Measurements from ENCODE around the gene MMP12.

MMP12 gene

GRCh38 chr11:102850973-102851745, 23.6 kb downstream of the MMP12 start:
- DNase-seq (ENCODE audit: low spot score), result no peak

- DNase-seq (ENCODE audit: low spot score), result no peak
Measured at GRCh38 chr11:102849311-102849710, 25.5 kb downstream of the MMP12 start.

GRCh38 chr11:102846292-102846691, 28.5 kb downstream of the MMP12 start:
- no peak for DNase-seq (ENCODE audit: low spot score)

GRCh38 chr11:102843489-102843888, 31.3 kb downstream of the MMP12 start, which contains the start of gene MMP3:
Gene MMP3, minus strand, starts transcription at chr11:102843609. Its CDS starts 63 bp downstream, at chr11:102843546.
- no peak for DNase-seq (ENCODE audit: low spot score)

- DNase-seq (ENCODE audit: low spot score), result no peak
Measured at GRCh38 chr11:102842930-102843329, 31.9 kb downstream of the MMP12 start.

- no peak for DNase-seq (ENCODE audit: low spot score)
Measured at GRCh38 chr11:102840018-102840417, 34.8 kb downstream of the MMP12 start.

- DNase-seq (ENCODE audit: low spot score), result no peak
Measured at GRCh38 chr11:102837646-102838045, 37.1 kb downstream of the MMP12 start.

- DNase-seq (ENCODE audit: low spot score), result no peak
Measured at GRCh38 chr11:102837156-102837555, 37.6 kb downstream of the MMP12 start.

GRCh38 chr11:102836290-102836875, 38.4 kb downstream of the MMP12 start:
- no peak for DNase-seq (ENCODE audit: low spot score)

GRCh38 chr11:102833731-102834130, 41.1 kb downstream of the MMP12 start:
- no peak for DNase-seq (ENCODE audit: low spot score)

GRCh38 chr11:102832612-102833011, 42.2 kb downstream of the MMP12 start:
- DNase-seq (ENCODE audit: low spot score), result no peak

- DNase-seq (ENCODE audit: low spot score), result no peak
Measured at GRCh38 chr11:102831489-102832440, 43.0 kb downstream of the MMP12 start.

- no peak for DNase-seq (ENCODE audit: low spot score)
Measured at GRCh38 chr11:102831128-102831488, 43.7 kb downstream of the MMP12 start.

GRCh38 chr11:102830001-102830727, 44.6 kb downstream of the MMP12 start:
- no peak for DNase-seq (ENCODE audit: low spot score)

GRCh38 chr11:102829316-102830000, 45.3 kb downstream of the MMP12 start:
- no peak for DNase-seq (ENCODE audit: low spot score)

GRCh38 chr11:102824556-102824955, 50.2 kb downstream of the MMP12 start:
- DNase-seq (ENCODE audit: low spot score), result no peak

- DNase-seq (ENCODE audit: low spot score), result no peak
Measured at GRCh38 chr11:102819491-102819890, 55.3 kb downstream of the MMP12 start.

- no peak for DNase-seq (ENCODE audit: low spot score)
Measured at GRCh38 chr11:102813484-102813883, 61.3 kb downstream of the MMP12 start.

Measured in Ammon's horn (tissue), 1 donor.